H1 (cell line): ENCODE results near the gene CFAP97. TPM values are rescaled to one million over a fixed set of nuclear protein-coding genes. Genes with fewer than 3 reads are reported as not detected.

Experiments
- CTCF ChIA-PET: fragments of 300-600 bp; sonication (Branson Sonifier 250); formaldehyde crosslinking; loops from one replicate; lab custom pipeline; 2021; ENCODE audit not compliant: partially characterized antibody; lab: Charles Lee
- POLR2A ChIA-PET: fragments of 300-600 bp; sonication (Branson Sonifier 250); formaldehyde crosslinking; loops from one replicate; lab custom pipeline; 2021; ENCODE audit warnings: inconsistent platforms; ENCODE audit not compliant: partially characterized antibody; lab: Charles Lee
- DNase-seq, 2 experiments: peaks; one replicate each; pipeline versions ENCODE4 v3.0.0 to v3.0.0-alpha.2; 2010 to 2022; ENCODE audit warnings: low spot score in 2 of 2, low read depth in 1 of 2, mixed read lengths in 1 of 2
- FAIRE-seq: peaks from 2 replicates; lab custom pipeline; 2011; peaks lifted over from hg19 to GRCh38; lab: Jason Lieb, UNC
- H2AFZ ChIP-seq: 2 replicates; pipeline ENCODE4 v1.8.1; 2012; ENCODE audit warnings: low read length, inconsistent platforms
- H2AK5ac ChIP-seq: 2 replicates; pipeline ENCODE4 v1.6.1; 2013; ENCODE audit warnings: low read depth, low read length
- H2BK120ac ChIP-seq: replicated peaks from 2 replicates; pipeline ENCODE3; 2013; ENCODE audit warnings: low read depth, low read length, inconsistent platforms
- H2BK12ac ChIP-seq: 2 replicates; pipeline ENCODE4 v1.6.1; 2013; ENCODE audit warnings: low read depth, low read length
- H2BK15ac ChIP-seq: 2 replicates; pipeline ENCODE4 v1.6.1; 2013; ENCODE audit warnings: low read length
- H2BK20ac ChIP-seq: 2 replicates; pipeline ENCODE4 v1.6.1; 2013; ENCODE audit warnings: low read length
- H2BK5ac ChIP-seq: 2 replicates; pipeline ENCODE4 v1.6.1; 2013; ENCODE audit warnings: low read depth, low read length
- H3K14ac ChIP-seq: 2 replicates; pipeline ENCODE4 v1.6.1; 2013; ENCODE audit warnings: inconsistent platforms; ENCODE audit not compliant: insufficient read length
- H3K18ac ChIP-seq: 2 replicates; pipeline ENCODE4 v1.6.1; 2013; ENCODE audit warnings: low read length; ENCODE audit errors: extremely low read depth
- H3K23ac ChIP-seq: 2 replicates; pipeline ENCODE4 v1.6.1; 2013; ENCODE audit warnings: inconsistent platforms; ENCODE audit not compliant: insufficient read length
- H3K23me2 ChIP-seq: 2 replicates; pipeline ENCODE4 v1.6.1; 2013; ENCODE audit warnings: low read depth, low read length
- H3K27ac ChIP-seq: 2 replicates; pipeline ENCODE4 v1.6.1; 2011; ENCODE audit warnings: low read depth, low read length, inconsistent platforms
- H3K27me3 ChIP-seq, 4 experiments: replicated peaks in 1 of 4; 1 replicate in 1 of 4; 2 replicates in 3 of 4; pipeline versions ENCODE4 v1.6.1 to v1.8.1; 2011 to 2013; ENCODE audit warnings: low read length in 3 of 4, mild to moderate bottlenecking in 3 of 4, inconsistent platforms in 2 of 4, mixed read lengths in 2 of 4, moderate library complexity in 1 of 4; ENCODE audit not compliant: control insufficient read depth in 3 of 4, insufficient read depth in 3 of 4; ENCODE audit errors: extremely low read depth in 1 of 4
- H3K36me3 ChIP-seq, 4 experiments: 2 replicates each; pipeline versions ENCODE4 v1.6.1 to v1.8.1; 2011 to 2013; ENCODE audit warnings: mild to moderate bottlenecking in 4 of 4, low read length in 3 of 4, moderate library complexity in 2 of 4, control low read depth in 1 of 4, inconsistent platforms in 1 of 4; ENCODE audit not compliant: insufficient read depth in 4 of 4, control insufficient read depth in 2 of 4
- H3K4ac ChIP-seq: replicated peaks from 2 replicates; pipeline ENCODE3; 2013; ENCODE audit warnings: low read length, low read depth, mixed read lengths, inconsistent platforms; ENCODE audit not compliant: insufficient read length
- H3K4me1 ChIP-seq, 4 experiments: replicated peaks in 1 of 4; 1 replicate in 1 of 4; 2 replicates in 3 of 4; pipeline versions ENCODE4 v1.6.1 to v1.8.1; 2011 to 2013; ENCODE audit warnings: low read length in 3 of 4, inconsistent platforms in 2 of 4, mixed read lengths in 1 of 4; ENCODE audit not compliant: insufficient read depth in 4 of 4, control insufficient read depth in 3 of 4
- H3K4me2 ChIP-seq, 2 experiments: 2 replicates each; pipeline versions ENCODE4 v1.6.1 to v1.8.1; 2011 to 2013; ENCODE audit warnings: low read depth in 2 of 2, low read length in 2 of 2, control low read depth in 1 of 2, inconsistent platforms in 1 of 2, mild to moderate bottlenecking in 1 of 2; ENCODE audit not compliant: insufficient read depth in 1 of 2
- H3K4me3 ChIP-seq, 4 experiments: fragments of 200-600, 300-600 bp in 1 of 4; sonication (generic), shearing (Covaris generic), sonication (Bioruptor Twin) in 1 of 4; 2 replicates each; pipeline versions ENCODE4 v1.5.1 to v1.8.1; 2011 to 2016; ENCODE audit warnings: low read length in 4 of 4, low read depth in 3 of 4, control low read depth in 2 of 4, inconsistent platforms in 2 of 4, mild to moderate bottlenecking in 2 of 4, mixed read lengths in 1 of 4, moderate library complexity in 1 of 4; ENCODE audit not compliant: insufficient read depth in 2 of 4; ENCODE audit errors: extremely low read depth in 1 of 4
- H3K56ac ChIP-seq: replicated peaks from 2 replicates; pipeline ENCODE3; 2013; ENCODE audit warnings: low read depth, mild to moderate bottlenecking, mixed read lengths, low read length, inconsistent platforms; ENCODE audit not compliant: insufficient read length
- H3K79me1 ChIP-seq: 2 replicates; pipeline ENCODE4 v1.6.1; 2013; ENCODE audit warnings: low read depth, low read length, control low read depth
- H3K79me2 ChIP-seq, 2 experiments: 2 replicates each; pipeline versions ENCODE4 v1.6.1 to v1.8.1; 2012 to 2013; ENCODE audit warnings: low read length in 2 of 2, mild to moderate bottlenecking in 2 of 2, inconsistent platforms in 1 of 2; ENCODE audit not compliant: insufficient read depth in 2 of 2, control insufficient read depth in 1 of 2
- H3K9ac ChIP-seq, 4 experiments: replicated peaks in 1 of 4; 1 replicate in 1 of 4; 2 replicates in 3 of 4; pipeline versions ENCODE4 v1.6.1 to v1.8.1; 2011 to 2013; ENCODE audit warnings: low read depth in 3 of 4, low read length in 3 of 4, control low read depth in 2 of 4, mild to moderate bottlenecking in 2 of 4, moderate library complexity in 2 of 4, inconsistent platforms in 1 of 4; ENCODE audit errors: extremely low read depth in 1 of 4
- H3K9me3 ChIP-seq, 2 experiments: 2 replicates each; pipeline versions ENCODE4 v1.6.1 to v1.8.1; 2012 to 2013; ENCODE audit warnings: mild to moderate bottlenecking in 2 of 2, moderate library complexity in 2 of 2, control low read depth in 1 of 2, inconsistent platforms in 1 of 2, low read depth in 1 of 2, low read length in 1 of 2, mixed read lengths in 1 of 2; ENCODE audit not compliant: insufficient read depth in 2 of 2
- H4K20me1 ChIP-seq, 2 experiments: replicated peaks in 1 of 2; 2 replicates each; pipeline versions ENCODE3 to v1.8.1; 2011 to 2013; ENCODE audit warnings: inconsistent platforms in 2 of 2, low read length in 2 of 2, mild to moderate bottlenecking in 1 of 2; ENCODE audit not compliant: insufficient read depth in 2 of 2, control insufficient read depth in 1 of 2
- H4K5ac ChIP-seq: 2 replicates; pipeline ENCODE4 v1.6.1; 2013; ENCODE audit warnings: low read length, low read depth, mixed read lengths, inconsistent platforms; ENCODE audit not compliant: insufficient read length
- H4K8ac ChIP-seq: 2 replicates; pipeline ENCODE4 v1.8.0; 2013; ENCODE audit warnings: mild to moderate bottlenecking, moderate library complexity, low read length, inconsistent platforms; ENCODE audit not compliant: insufficient read depth; ENCODE audit errors: extremely low read depth
- H4K91ac ChIP-seq: replicated peaks from 2 replicates; pipeline ENCODE3; 2013; ENCODE audit warnings: low read length, mixed read lengths, inconsistent platforms; ENCODE audit not compliant: insufficient read length
- ASH2L ChIP-seq: fragments of 200-600, 300-600 bp; sonication (generic); IDR thresholded peaks from one replicate; pipeline ENCODE4 v1.7.1; 2017; ENCODE audit warnings: low read length
- ATF2 ChIP-seq: IDR thresholded peaks from 2 replicates; pipeline ENCODE4 v1.6.1; 2012; ENCODE audit warnings: low read length, inconsistent platforms
- BACH1 ChIP-seq: IDR thresholded peaks from 2 replicates; pipeline ENCODE4 v1.6.1; 2012; ENCODE audit warnings: low read length, improper control_type of control experiment
- CBX8 ChIP-seq: fragments of 300-800, 300-1000 bp; sonication (generic); IDR thresholded peaks from 2 replicates; pipeline ENCODE4 v1.7.1; 2016; ENCODE audit warnings: low read depth, low read length, borderline replicate concordance
- CREB1 ChIP-seq: IDR thresholded peaks from 2 replicates; pipeline ENCODE4 v1.6.1; 2012; ENCODE audit warnings: inconsistent platforms
- KDM1A ChIP-seq: fragments of 200-600, 300-600 bp; sonication (generic); IDR thresholded peaks from 2 replicates; pipeline ENCODE4 v1.7.1; 2016; ENCODE audit warnings: mild to moderate bottlenecking, low read length, borderline replicate concordance
- MAFK ChIP-seq: IDR thresholded peaks from 2 replicates; pipeline ENCODE4 v1.6.1; 2012; ENCODE audit warnings: low read depth, mild to moderate bottlenecking, improper control_type of control experiment, low read length
- RBBP5 ChIP-seq: IDR thresholded peaks from 2 replicates; pipeline ENCODE4 v1.7.1; 2012; ENCODE audit warnings: low read depth, mild to moderate bottlenecking, inconsistent platforms, low read length, moderate library complexity, borderline replicate concordance
- SIX5 ChIP-seq: IDR thresholded peaks from 2 replicates; pipeline ENCODE4 v1.6.1; 2011; ENCODE audit warnings: mild to moderate bottlenecking, low read depth, low read length
- SRF ChIP-seq: IDR thresholded peaks from 2 replicates; pipeline ENCODE4 v1.6.1; 2011; ENCODE audit warnings: mild to moderate bottlenecking, low read depth, low read length, moderate library complexity
- TEAD4 ChIP-seq: IDR thresholded peaks from 2 replicates; pipeline ENCODE4 v1.6.1; 2012; ENCODE audit warnings: low read depth, low read length, inconsistent platforms, mixed read lengths
- YY1 ChIP-seq: IDR thresholded peaks from 2 replicates; pipeline ENCODE4 v1.6.1; 2011; ENCODE audit warnings: low read depth, mild to moderate bottlenecking, low read length
- WGBS, 2 experiments: shearing (Covaris generic) in 1 of 2; methylation state at CpG; one replicate each; pipeline versions ENCODE4 v1.1.6 to v1.1.7; 2013 to 2015; ENCODE audit warnings: low lambda C conversion rate in 2 of 2, mixed read lengths in 2 of 2, inconsistent platforms in 1 of 2, low coverage in 1 of 2, missing lambda C conversion rate in 1 of 2; ENCODE audit not compliant: insufficient replicate concordance in 2 of 2, insufficient coverage in 1 of 2, insufficient read length in 1 of 2; ENCODE audit errors: extremely low coverage in 1 of 2, missing lambda C conversion rate in 1 of 2; 5-methylcytosine and 5-hydroxymethylcytosine counted together
- polyA plus RNA-seq, 7 experiments: library from polyadenylated mRNA; depleted of rRNA in 3 of 7; stranded (reverse) in 5 of 7; unstranded in 2 of 7; fragments of >200 nt in 5 of 7; fragments of 200-250 nt in 2 of 7; gene quantifications; 1 replicate in 5 of 7; 2 replicates in 1 of 7; 4 replicates in 1 of 7; pipeline versions ENCODE4 v1.2.1 to v1.2.3, GENCODE V29; 2011 to 2013; ENCODE audit warnings: missing spikeins in 2 of 7, mixed read lengths in 2 of 7
- total RNA-seq: library from RNA; stranded (reverse); fragmentation: NEBNext Ultra II Directional; extraction: Animal tissue kit (Norgen Biotek cat#: 25700); gene quantifications from 2 replicates; pipeline ENCODE4 v1.2.1, GENCODE V29; 2021
- TF ChIP-seq, protein P1 (sequence below): IDR thresholded peaks from 2 replicates; pipeline ENCODE4 v1.6.1; 2011; ENCODE audit warnings: low read depth, mild to moderate bottlenecking, low read length; ENCODE audit not compliant: insufficient read depth

CFAP97 gene
- total and polyA plus RNA-seq, 2 of the 8 experiments (the other 6 are each of a cell fraction or from before 2014, with no cell fraction given): 9.2 to 40.4 TPM

DNA sequence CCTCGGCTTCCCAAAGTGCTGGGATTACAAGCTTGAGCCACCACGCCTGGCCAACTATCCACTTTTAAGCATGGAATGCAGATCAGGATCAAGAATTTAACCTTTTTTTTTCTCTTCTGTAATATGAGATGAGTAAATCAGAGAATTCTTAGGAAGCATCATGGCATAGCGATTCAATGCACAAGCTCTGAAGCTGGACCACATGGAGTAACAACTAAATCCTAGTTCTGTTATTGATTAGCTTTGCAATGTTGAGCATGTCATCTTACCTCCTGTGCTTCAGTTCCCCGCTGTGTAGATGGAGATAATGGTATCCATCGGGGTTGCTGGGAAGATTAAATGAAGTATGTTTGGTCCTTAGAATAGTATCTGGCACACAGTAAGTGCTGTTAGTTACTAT lies 3.7 kb upstream of the CFAP97 start:
- no peak overlapping the region for H3K4ac ChIP-seq
- no peak overlapping the region for H3K56ac ChIP-seq
- no peak overlapping the region for H2BK12ac ChIP-seq
- H2BK120ac ChIP-seq: no peak overlapping the region
- no peak overlapping the region for H2BK15ac ChIP-seq
- H3K27me3 ChIP-seq: peaks cover 0 to 3% (median 0%) of the 10 kb centered on the region in 4 experiments; a peak in 2 of 7 replicates
- peaks cover 0 to 22% of the 10 kb centered on the region in 2 experiments; a peak in 2 of 4 replicates for H3K79me2 ChIP-seq
- H3K4me2 ChIP-seq: no peak overlapping the region
- no peaks in the 10 kb centered on the region for H3K36me3 ChIP-seq
- no peak overlapping the region for H2AK5ac ChIP-seq
- no peak overlapping the region for H3K9ac ChIP-seq
- no peak overlapping the region for H4K8ac ChIP-seq
- no peak overlapping the region for H3K4me3 ChIP-seq
- peaks cover 4 to 9% (median 6%) of the 10 kb centered on the region in 4 experiments; a peak in 6 of 7 replicates for H3K4me1 ChIP-seq
- no peak overlapping the region for H3K18ac ChIP-seq
- no peaks in the 10 kb centered on the region for H3K79me1 ChIP-seq
- H4K20me1 ChIP-seq: peaks cover under 1 to 4% of the 10 kb centered on the region in 2 experiments
- CTCF ChIA-PET: interaction anchor here (0.6 to 0.8 kb wide), 7 partner anchors 14 to 823 kb away, joined by 3 to 4 read pairs (median 3); no protein-coding TSS in a partner anchor
- no peak overlapping the region for H2BK5ac ChIP-seq
- H3K14ac ChIP-seq: no peak overlapping the region
- H3K23me2 ChIP-seq: peaks cover 10% of the 10 kb centered on the region
- H2BK20ac ChIP-seq: no peak overlapping the region
- no peak overlapping the region for H3K27ac ChIP-seq
- FAIRE-seq (no peak), DNase-seq (no peak)
- POLR2A ChIA-PET: interaction anchor here (1.2 to 1.4 kb wide), 2 partner anchors 394 to 812 kb away, joined by 3 read pairs; no protein-coding TSS in a partner anchor
- H4K91ac ChIP-seq: no peak overlapping the region
- H2AFZ ChIP-seq: no peak overlapping the region
- no peaks in the 10 kb centered on the region for H3K9me3 ChIP-seq
- H3K23ac ChIP-seq: no peak overlapping the region
- H4K5ac ChIP-seq: no peak overlapping the region
- 93% methylated on average over 5 of the region's 5 CpGs; no CpG with 5 or more reads in 1 of the 2 experiments for WGBS, 2 experiments
- TF ChIP-seq CREB1 (no peak), CBX8 (no peak), ASH2L (no peak), SRF (no peak), ATF2 (no peak), SIX5 (no peak), RBBP5 (no peak), YY1 (no peak), KDM1A (no peak), MAFK (no peak), TEAD4 (no peak), BACH1 (no peak)
- TF ChIP-seq, protein P1, sequence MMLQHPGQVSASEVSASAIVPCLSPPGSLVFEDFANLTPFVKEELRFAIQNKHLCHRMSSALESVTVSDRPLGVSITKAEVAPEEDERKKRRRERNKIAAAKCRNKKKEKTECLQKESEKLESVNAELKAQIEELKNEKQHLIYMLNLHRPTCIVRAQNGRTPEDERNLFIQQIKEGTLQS: no peak
